HFF-Myc (cell line): ENCODE data around the gene SMAD6.

ENCODE experiments used
- DNase-seq: peaks from one replicate; pipeline ENCODE4 v3.0.0-alpha.2; 2011; ENCODE audit warnings: low read depth; ENCODE audit errors: extremely low read depth
- H3K4me3 ChIP-seq: replicated peaks from 2 replicates; pipeline ENCODE4 v1.5.1; 2011; ENCODE audit warnings: low read depth, mild to moderate bottlenecking, control low read depth, low read length
- TF ChIP-seq, protein P1 (sequence below): IDR thresholded peaks from 2 replicates; pipeline ENCODE4 v1.5.1; 2012; ENCODE audit warnings: mild to moderate bottlenecking, low read depth, low read length, control low read depth; ENCODE audit errors: missing control alignments

Gene SMAD6

DNA sequence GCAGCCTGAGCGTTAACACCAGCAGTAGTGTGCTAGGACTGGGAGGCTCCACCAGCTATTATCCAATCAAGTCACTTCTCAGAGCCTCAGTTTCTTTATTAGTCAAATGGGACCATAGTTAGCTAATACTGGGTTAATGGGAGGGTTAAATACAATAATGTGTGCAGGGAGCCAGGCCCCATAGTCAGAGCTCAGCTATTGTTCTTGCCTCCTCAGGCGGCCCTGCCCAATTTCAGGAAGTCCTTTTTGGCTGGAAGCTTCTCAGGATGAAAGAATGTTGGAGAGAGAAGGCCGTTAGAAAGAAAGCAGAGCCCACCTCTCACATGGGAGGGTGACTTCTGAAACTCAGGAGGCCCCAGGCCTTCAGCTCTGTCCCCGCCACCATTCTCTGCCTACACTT lies 39.5 kb upstream of the SMAD6 start:
- no peak for DNase-seq
- H3K4me3 ChIP-seq = no peak overlapping the region
- TF ChIP-seq, protein P1, sequence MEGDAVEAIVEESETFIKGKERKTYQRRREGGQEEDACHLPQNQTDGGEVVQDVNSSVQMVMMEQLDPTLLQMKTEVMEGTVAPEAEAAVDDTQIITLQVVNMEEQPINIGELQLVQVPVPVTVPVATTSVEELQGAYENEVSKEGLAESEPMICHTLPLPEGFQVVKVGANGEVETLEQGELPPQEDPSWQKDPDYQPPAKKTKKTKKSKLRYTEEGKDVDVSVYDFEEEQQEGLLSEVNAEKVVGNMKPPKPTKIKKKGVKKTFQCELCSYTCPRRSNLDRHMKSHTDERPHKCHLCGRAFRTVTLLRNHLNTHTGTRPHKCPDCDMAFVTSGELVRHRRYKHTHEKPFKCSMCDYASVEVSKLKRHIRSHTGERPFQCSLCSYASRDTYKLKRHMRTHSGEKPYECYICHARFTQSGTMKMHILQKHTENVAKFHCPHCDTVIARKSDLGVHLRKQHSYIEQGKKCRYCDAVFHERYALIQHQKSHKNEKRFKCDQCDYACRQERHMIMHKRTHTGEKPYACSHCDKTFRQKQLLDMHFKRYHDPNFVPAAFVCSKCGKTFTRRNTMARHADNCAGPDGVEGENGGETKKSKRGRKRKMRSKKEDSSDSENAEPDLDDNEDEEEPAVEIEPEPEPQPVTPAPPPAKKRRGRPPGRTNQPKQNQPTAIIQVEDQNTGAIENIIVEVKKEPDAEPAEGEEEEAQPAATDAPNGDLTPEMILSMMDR = no peak

DNA sequence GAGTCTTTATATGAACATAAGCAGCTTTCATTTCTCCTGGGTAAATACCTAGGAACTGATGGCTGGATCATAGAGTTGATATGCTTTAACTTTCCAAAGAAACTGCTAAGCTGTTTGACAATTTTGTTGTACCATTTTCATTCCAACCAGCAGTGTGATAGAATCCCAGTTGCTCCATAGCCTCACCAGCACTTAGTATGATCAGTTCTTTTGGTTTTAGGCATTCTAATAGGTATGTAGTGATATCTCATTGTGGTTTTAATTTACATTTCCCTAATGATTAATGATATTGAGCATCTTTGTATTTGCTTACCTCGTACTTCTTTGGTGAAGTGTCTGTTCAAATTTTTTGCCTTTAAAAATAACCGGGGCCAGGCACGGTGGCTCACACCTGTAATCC lies 38.4 kb upstream of the SMAD6 start:
- no peak for DNase-seq
- H3K4me3 ChIP-seq = no peak overlapping the region
- TF ChIP-seq, protein P1 = no peak

DNA sequence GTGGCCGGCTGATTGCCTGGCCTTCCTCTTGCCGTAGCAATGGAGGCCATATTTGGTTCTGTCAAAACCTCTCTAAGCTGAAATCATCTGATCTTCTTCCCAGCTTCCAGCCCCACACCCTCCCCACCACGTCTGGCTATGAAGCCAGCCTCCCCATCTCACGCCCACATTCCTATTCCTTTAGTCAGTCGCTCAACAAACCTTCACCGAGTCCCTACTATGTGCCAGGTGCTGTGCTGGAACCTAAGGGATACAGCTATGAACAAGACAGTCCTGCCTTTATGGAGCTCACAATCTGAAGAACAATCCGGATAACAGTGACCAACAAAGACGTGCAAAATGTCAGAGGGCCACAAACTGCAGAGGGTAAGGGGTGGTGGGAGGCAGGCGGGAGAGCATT lies 31.9 kb upstream of the SMAD6 start:
- no peak overlapping the region for H3K4me3 ChIP-seq
- TF ChIP-seq, protein P1 = no peak
- DNase-seq = no peak

DNA sequence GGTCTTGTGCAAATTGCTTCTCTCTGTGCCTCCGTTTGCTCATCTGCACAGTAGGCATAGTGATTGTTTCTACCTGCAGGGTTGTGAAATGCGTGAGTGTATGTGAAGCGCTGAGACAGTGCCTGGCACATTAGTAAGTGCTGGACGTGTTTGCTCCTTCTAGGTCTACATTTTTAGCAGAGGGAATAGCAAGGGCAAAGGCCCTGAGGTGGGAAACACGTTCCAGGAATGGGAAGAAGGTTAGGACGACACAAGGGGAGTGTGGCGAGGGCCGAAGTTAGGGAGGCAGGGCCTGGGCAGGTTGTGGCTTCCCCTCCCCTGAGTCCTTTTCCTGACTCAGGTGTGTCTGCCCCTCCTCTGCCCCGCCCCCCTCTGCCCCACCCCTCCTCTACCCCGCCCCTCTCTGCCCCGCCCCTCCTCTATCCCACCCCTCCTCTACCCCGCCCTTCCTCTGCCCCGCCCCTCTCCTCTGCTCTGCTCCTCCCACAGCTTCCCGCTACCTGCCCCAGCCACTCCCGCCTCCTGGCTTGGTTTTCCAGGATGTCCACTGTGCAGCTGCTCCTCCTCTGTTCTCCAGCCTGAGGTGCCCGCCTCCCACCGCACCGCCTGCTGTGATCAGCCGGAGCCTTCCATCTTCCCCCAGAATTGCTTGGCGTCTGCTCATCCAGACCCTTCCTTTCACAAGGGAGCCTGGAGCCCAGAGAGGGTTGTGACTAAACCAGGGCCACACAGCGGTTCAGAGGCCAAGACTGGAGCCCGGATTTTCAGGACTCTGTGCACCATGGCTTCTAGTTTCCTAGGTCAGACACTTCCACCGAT lies 31.1 kb upstream of the SMAD6 start:
- TF ChIP-seq, protein P1 = no peak
- no peak for DNase-seq
- H3K4me3 ChIP-seq = no peak overlapping the region

DNA sequence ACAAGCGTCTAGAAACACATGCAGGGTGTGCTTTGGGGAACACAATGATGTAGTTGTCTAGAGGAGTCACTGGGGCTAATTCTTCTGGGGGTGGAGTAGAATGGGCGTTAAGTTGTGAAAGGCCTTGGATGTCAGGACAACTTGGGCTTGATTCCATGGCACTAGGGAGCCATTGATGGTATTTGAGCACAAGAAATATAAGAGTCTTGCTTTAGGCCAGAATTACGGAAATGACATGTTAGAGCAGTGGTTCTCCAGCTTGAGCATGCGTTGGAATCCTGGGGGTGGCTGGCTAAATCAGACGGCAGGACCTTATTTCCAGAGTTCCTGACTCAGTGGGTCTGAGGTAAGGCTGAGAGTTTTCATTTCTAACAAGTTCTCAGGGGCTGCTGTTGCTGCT lies 29.2 kb upstream of the SMAD6 start:
- DNase-seq = no peak
- TF ChIP-seq, protein P1 = no peak
- no peak overlapping the region for H3K4me3 ChIP-seq

DNA sequence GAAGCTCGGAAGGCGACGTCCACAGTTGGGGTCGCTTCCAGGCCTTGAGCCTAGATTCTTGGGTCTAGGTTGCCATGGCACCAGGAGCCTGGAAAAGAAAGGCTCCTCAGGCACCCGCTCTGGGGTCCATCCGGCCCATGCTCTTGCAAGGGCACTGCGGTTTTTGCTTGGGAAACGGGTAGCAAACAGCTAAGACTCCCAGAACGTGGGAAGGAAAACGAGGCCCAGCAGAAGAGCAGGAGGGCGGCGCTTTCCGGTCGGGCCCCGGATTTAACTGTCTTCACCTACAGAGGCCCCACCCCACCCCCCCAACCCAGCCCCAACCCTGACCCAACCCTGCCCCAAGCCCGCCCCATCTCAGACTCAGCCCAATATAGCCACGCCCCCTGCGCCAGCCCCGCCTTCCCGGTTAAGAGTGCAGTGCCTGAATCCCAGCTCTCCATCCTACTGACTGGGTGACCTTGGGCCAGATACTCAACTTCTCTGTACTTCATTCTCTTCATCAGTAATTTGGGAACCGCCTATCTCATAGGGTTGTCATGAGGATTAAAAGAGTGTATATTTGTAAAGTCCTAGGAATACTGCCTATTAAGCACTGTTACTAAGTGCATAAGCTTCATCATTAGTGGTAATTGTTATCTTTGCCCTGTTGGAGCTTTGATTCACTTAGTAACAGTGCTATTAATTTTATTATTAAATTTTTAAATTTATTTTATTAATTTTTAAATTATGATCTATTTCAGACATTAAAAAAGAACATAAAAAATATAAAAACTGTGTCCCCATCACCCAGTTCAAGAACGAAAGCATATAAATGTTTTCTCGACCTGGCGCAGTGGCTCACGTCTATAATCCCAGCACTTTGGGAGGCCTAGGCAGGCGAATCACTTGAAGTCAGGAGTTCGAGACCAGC lies 28.4 kb upstream of the SMAD6 start:
- TF ChIP-seq, protein P1 = no peak
- DNase-seq = no peak
- no peak overlapping the region for H3K4me3 ChIP-seq
